HCT116 (cell line): ENCODE results near the gene DEF6. TPM values are rescaled to one million over a fixed set of nuclear protein-coding genes. Genes with fewer than 3 reads are reported as not detected.

Source experiments
- ATAC-seq: fragments of 200-7000 bp; cut with Tn5 transposase; 2 replicates; pipeline ENCODE4 v1.9.1; 2020; ENCODE audit warnings: mild to moderate bottlenecking, moderate library complexity
- BruUV-seq: library from RNA; stranded (reverse); fragments of 400-500 nt; replicated peaks from 2 replicates; lab custom pipeline; 2021; lab: Mats Ljungman, UMichigan
- CTCF ChIA-PET: fragments of 300-600 bp; sonication (Branson Sonifier 250); formaldehyde crosslinking; loops from one replicate; lab custom pipeline; 2021; ENCODE audit warnings: antibody characterized with exemption; lab: Charles Lee
- POLR2A ChIA-PET: fragments of 300-600, 350-600 bp; sonication (Branson Sonifier 250); formaldehyde crosslinking; loops from one replicate; lab custom pipeline; 2021; ENCODE audit warnings: antibody characterized with exemption; lab: Charles Lee
- RAD21 ChIA-PET, 2 experiments: fragments of 300-600 bp; sonication (Branson Sonifier 250); formaldehyde crosslinking; loops; one replicate each; lab custom pipeline; 2023; ENCODE audit warnings: low total read pairs in 2 of 2; ENCODE audit not compliant: uncharacterized antibody in 2 of 2, unreplicated experiment in 2 of 2, low non-redundant PET in 1 of 2; lab: Charles Lee
- DNase-seq: peaks from one replicate; pipeline ENCODE4 v3.0.0-alpha.2; 2010; ENCODE audit warnings: low read depth, low spot score
- H2AFZ ChIP-seq: fragments of 200-600 bp; shearing (Covaris generic), sonication (generic); 2 replicates; pipeline ENCODE4 v1.6.1; 2017; ENCODE audit warnings: low read depth, mixed run types, mixed read lengths, antibody characterized with exemption, low read length; ENCODE audit not compliant: poor library complexity, severe bottlenecking
- H3K27ac ChIP-seq: 2 replicates; pipeline ENCODE4 v1.5.1; 2012; ENCODE audit warnings: low read depth, low read length
- H3K27me3 ChIP-seq: fragments of 200-600 bp; sonication (generic); 2 replicates; pipeline ENCODE4 v1.6.1; 2016; ENCODE audit warnings: mixed run types, low read length, mixed read lengths; ENCODE audit not compliant: insufficient read depth
- H3K36me3 ChIP-seq, 2 experiments: fragments of 200-500 bp in 1 of 2; fragments of 200-600 bp in 1 of 2; sonication (Bioruptor generic) in 1 of 2; sonication (generic) in 1 of 2; 2 replicates each; pipeline versions ENCODE4 v1.5.1 to v1.6.1; 2014 to 2016; ENCODE audit warnings: low read length in 2 of 2, inconsistent platforms in 1 of 2, mixed read lengths in 1 of 2, mixed run types in 1 of 2; ENCODE audit not compliant: insufficient read depth in 2 of 2, control insufficient read depth in 1 of 2
- H3K4me1 ChIP-seq, 2 experiments: fragments of 200-600 bp in 1 of 2; sonication (generic) in 1 of 2; 2 replicates each; pipeline versions ENCODE4 v1.5.1 to v1.6.1; 2012 to 2017; ENCODE audit warnings: low read length in 2 of 2, inconsistent platforms in 1 of 2, mild to moderate bottlenecking in 1 of 2, mixed read lengths in 1 of 2, mixed run types in 1 of 2, moderate library complexity in 1 of 2; ENCODE audit not compliant: insufficient read depth in 2 of 2, control insufficient read depth in 1 of 2
- H3K4me2 ChIP-seq: fragments of 200-600 bp; sonication (generic); 2 replicates; pipeline ENCODE4 v1.6.1; 2017; ENCODE audit warnings: mixed run types, low read length, mixed read lengths
- H3K4me3 ChIP-seq, 2 experiments: fragments of 200-600 bp in 1 of 2; sonication (generic) in 1 of 2; replicated peaks in 1 of 2; 2 replicates each; pipeline ENCODE4 v1.5.1; 2011 to 2016; ENCODE audit warnings: low read length in 2 of 2, control low read depth in 1 of 2, low read depth in 1 of 2, mild to moderate bottlenecking in 1 of 2, mixed read lengths in 1 of 2, mixed run types in 1 of 2
- H3K79me2 ChIP-seq: fragments of 200-600 bp; sonication (generic); 2 replicates; pipeline ENCODE4 v1.6.1; 2017; ENCODE audit warnings: mild to moderate bottlenecking, mixed run types, low read length, moderate library complexity, mixed read lengths; ENCODE audit not compliant: insufficient read depth
- H3K9ac ChIP-seq: fragments of 200-600 bp; sonication (generic); 2 replicates; pipeline ENCODE4 v1.6.1; 2016; ENCODE audit warnings: low read length, mixed read lengths
- H3K9me2 ChIP-seq: fragments of 200-600 bp; sonication (generic), shearing (Covaris generic); 2 replicates; pipeline ENCODE4 v1.6.1; 2017; ENCODE audit warnings: mixed run types, mild to moderate bottlenecking, moderate library complexity; ENCODE audit not compliant: insufficient read depth
- H3K9me3 ChIP-seq, 2 experiments: fragments of 200-500 bp in 1 of 2; fragments of 200-600 bp in 1 of 2; sonication (Bioruptor generic) in 1 of 2; sonication (generic) in 1 of 2; 2 replicates each; pipeline ENCODE4 v1.6.1; 2014 to 2017; ENCODE audit warnings: low read length in 2 of 2, mixed read lengths in 2 of 2, inconsistent platforms in 1 of 2, low read depth in 1 of 2, mild to moderate bottlenecking in 1 of 2, mixed run types in 1 of 2, moderate library complexity in 1 of 2; ENCODE audit not compliant: control insufficient read depth in 1 of 2, insufficient read depth in 1 of 2
- H4K20me1 ChIP-seq: fragments of 200-600 bp; sonication (generic), shearing (Covaris generic); 2 replicates; pipeline ENCODE4 v1.6.1; 2017; ENCODE audit warnings: mixed run types, mild to moderate bottlenecking, moderate library complexity; ENCODE audit not compliant: insufficient read depth
- CEBPB ChIP-seq: IDR thresholded peaks from 2 replicates; pipeline ENCODE4 v1.6.1; 2012; ENCODE audit warnings: low read depth
- EGR1 ChIP-seq: IDR thresholded peaks from 2 replicates; pipeline ENCODE4 v1.6.1; 2012; ENCODE audit warnings: low read depth
- EZH2phosphoT487 ChIP-seq: fragments of 200-600 bp; IDR thresholded peaks from 2 replicates; pipeline ENCODE4 v1.6.1; 2018; ENCODE audit warnings: antibody characterized with exemption, borderline replicate concordance
- FOSL1 ChIP-seq: IDR thresholded peaks from 2 replicates; pipeline ENCODE4 v1.6.1; 2012; ENCODE audit warnings: low read depth
- JUND ChIP-seq: IDR thresholded peaks from 2 replicates; pipeline ENCODE4 v1.6.1; 2012
- POLR2A ChIP-seq: IDR thresholded peaks from 2 replicates; pipeline ENCODE4 v1.7.0; 2011; ENCODE audit warnings: borderline replicate concordance; ENCODE audit not compliant: insufficient read depth, insufficient read length; ENCODE audit errors: extremely low read depth
- SP1 ChIP-seq: IDR thresholded peaks from 2 replicates; pipeline ENCODE4 v1.6.1; 2012; ENCODE audit warnings: low read depth
- ZNF274 ChIP-seq: fragments of 200-500 bp; sonication (Bioruptor generic); IDR thresholded peaks from 2 replicates; pipeline ENCODE4 v1.6.1; 2014; ENCODE audit warnings: mild to moderate bottlenecking, low read depth, low read length, inconsistent platforms
- intact Hi-C: fragments of 100-400 bp; cut with micrococcal nuclease; formaldehyde crosslinking; loops from 2 replicates; pipeline ENCODE4 v1.10.0; 2022
- total RNA-seq: library from RNA; stranded (reverse); gene quantifications from one replicate; pipeline ENCODE4 v1.2.1, GENCODE V29; 2021; ENCODE audit not compliant: unreplicated experiment
- TF ChIP-seq, protein P1 (sequence below): IDR thresholded peaks from 2 replicates; pipeline ENCODE4 v1.6.1; 2012
- TF ChIP-seq, protein P2 (sequence below): IDR thresholded peaks from 2 replicates; pipeline ENCODE4 v1.6.1; 2012; ENCODE audit warnings: low read depth
- TF ChIP-seq, protein P3 (sequence below), 3 experiments: fragments of 200-600 bp in 1 of 3; sonication (generic) in 1 of 3; IDR thresholded peaks in 2 of 3; conservative IDR thresholded peaks in 1 of 3; 2 replicates each; pipeline ENCODE4 v1.5.1; 2012 to 2017; ENCODE audit warnings: low read depth in 2 of 3, low read length in 2 of 3, antibody characterized with exemption in 1 of 3, borderline replicate concordance in 1 of 3, control low read depth in 1 of 3, mild to moderate bottlenecking in 1 of 3, mixed read lengths in 1 of 3, mixed run types in 1 of 3, moderate library complexity in 1 of 3; ENCODE audit not compliant: insufficient read depth in 1 of 3
- TF ChIP-seq, protein P4 (sequence below): IDR thresholded peaks from 2 replicates; pipeline ENCODE4 v1.6.1; 2012

Gene DEF6
- total RNA-seq, 1 experiment from 2014 or later = 40.4 TPM

DNA sequence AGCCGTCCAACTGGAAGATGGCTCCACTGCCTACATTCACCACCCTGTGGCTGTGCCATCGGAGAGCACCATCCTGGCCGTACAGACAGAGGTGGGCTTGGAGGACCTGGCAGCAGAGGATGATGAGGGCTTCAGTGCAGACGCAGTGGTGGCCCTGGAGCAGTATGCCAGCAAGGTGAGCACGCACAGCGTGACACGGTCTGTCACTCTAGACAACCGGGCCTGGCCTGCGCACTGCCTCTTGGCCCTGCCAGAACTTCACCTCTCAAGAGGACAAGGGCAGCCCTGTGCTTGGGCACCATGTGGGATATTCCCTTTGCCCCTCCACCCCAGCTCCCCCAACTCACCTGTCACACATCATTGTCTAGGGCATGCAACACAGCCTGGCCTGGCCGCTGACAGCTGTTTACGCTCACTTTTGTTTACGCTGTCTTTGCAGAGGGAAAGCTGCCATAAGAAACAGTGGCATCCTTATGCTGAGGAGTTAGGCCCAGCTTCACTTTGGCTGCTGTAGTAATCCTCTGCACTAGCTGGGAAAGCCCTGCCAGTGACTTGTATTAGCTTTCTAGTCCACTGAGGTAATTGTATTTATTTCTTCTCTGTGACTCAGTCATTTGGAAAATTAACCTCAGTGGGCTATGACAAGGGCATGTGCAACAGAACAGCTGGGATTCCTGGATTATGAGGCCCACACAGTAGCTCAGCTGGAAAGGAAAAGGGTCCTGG is 9.8 kb upstream of the DEF6 start:
- DNase-seq = no peak
- Histone ChIP-seq H3K4me3 (no peak overlapping the region), H3K36me3 (peaks cover 24 to 25% of the 10 kb centered on the region in 2 experiments; a peak in 3 of 4 replicates), H3K9ac (no peak overlapping the region), H3K27ac (no peak overlapping the region), H4K20me1 (no peaks in the 10 kb centered on the region), H3K79me2 (no peaks in the 10 kb centered on the region), H3K27me3 (no peaks in the 10 kb centered on the region), H3K4me2 (no peak overlapping the region), H3K9me2 (no peaks in the 10 kb centered on the region), H3K9me3 (no peaks in the 10 kb centered on the region), H3K4me1 (no peaks in the 10 kb centered on the region), H2AFZ (no peak overlapping the region)
- intact Hi-C loops = no loop called here
- no TSS peak for BruUV-seq
- ATAC-seq = no peak
- POLR2A ChIA-PET = no interaction called here
- RAD21 ChIA-PET = no interaction called here
- no peak for TF ChIP-seq FOSL1
- no peak for TF ChIP-seq SP1
- TF ChIP-seq, protein P1, sequence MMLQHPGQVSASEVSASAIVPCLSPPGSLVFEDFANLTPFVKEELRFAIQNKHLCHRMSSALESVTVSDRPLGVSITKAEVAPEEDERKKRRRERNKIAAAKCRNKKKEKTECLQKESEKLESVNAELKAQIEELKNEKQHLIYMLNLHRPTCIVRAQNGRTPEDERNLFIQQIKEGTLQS = no peak
- TF ChIP-seq, protein P2, sequence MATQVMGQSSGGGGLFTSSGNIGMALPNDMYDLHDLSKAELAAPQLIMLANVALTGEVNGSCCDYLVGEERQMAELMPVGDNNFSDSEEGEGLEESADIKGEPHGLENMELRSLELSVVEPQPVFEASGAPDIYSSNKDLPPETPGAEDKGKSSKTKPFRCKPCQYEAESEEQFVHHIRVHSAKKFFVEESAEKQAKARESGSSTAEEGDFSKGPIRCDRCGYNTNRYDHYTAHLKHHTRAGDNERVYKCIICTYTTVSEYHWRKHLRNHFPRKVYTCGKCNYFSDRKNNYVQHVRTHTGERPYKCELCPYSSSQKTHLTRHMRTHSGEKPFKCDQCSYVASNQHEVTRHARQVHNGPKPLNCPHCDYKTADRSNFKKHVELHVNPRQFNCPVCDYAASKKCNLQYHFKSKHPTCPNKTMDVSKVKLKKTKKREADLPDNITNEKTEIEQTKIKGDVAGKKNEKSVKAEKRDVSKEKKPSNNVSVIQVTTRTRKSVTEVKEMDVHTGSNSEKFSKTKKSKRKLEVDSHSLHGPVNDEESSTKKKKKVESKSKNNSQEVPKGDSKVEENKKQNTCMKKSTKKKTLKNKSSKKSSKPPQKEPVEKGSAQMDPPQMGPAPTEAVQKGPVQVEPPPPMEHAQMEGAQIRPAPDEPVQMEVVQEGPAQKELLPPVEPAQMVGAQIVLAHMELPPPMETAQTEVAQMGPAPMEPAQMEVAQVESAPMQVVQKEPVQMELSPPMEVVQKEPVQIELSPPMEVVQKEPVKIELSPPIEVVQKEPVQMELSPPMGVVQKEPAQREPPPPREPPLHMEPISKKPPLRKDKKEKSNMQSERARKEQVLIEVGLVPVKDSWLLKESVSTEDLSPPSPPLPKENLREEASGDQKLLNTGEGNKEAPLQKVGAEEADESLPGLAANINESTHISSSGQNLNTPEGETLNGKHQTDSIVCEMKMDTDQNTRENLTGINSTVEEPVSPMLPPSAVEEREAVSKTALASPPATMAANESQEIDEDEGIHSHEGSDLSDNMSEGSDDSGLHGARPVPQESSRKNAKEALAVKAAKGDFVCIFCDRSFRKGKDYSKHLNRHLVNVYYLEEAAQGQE = no peak
- no peak for TF ChIP-seq ZNF274
- TF ChIP-seq CEBPB = no peak
- no peak for TF ChIP-seq EGR1
- TF ChIP-seq POLR2A = no peak
- no peak for TF ChIP-seq EZH2phosphoT487
- TF ChIP-seq, protein P3, sequence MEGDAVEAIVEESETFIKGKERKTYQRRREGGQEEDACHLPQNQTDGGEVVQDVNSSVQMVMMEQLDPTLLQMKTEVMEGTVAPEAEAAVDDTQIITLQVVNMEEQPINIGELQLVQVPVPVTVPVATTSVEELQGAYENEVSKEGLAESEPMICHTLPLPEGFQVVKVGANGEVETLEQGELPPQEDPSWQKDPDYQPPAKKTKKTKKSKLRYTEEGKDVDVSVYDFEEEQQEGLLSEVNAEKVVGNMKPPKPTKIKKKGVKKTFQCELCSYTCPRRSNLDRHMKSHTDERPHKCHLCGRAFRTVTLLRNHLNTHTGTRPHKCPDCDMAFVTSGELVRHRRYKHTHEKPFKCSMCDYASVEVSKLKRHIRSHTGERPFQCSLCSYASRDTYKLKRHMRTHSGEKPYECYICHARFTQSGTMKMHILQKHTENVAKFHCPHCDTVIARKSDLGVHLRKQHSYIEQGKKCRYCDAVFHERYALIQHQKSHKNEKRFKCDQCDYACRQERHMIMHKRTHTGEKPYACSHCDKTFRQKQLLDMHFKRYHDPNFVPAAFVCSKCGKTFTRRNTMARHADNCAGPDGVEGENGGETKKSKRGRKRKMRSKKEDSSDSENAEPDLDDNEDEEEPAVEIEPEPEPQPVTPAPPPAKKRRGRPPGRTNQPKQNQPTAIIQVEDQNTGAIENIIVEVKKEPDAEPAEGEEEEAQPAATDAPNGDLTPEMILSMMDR (IDR thresholded peaks at IDR 0.05 in 2 of 3, conservative IDR thresholded peaks at IDR 0.05 in 1 of 3; ENCODE audit: borderline replicate concordance in 1 of 3, insufficient read depth in 1 of 3, low read depth in 2 of 3, low read length in 2 of 3) = no peak
- TF ChIP-seq JUND = no peak
- TF ChIP-seq, protein P4, sequence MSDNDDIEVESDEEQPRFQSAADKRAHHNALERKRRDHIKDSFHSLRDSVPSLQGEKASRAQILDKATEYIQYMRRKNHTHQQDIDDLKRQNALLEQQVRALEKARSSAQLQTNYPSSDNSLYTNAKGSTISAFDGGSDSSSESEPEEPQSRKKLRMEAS = no peak
- CTCF ChIA-PET = no interaction called here
